HG02973 (cell line): ENCODE results near the gene ZDBF2.
"Not testable (repeated sequence)": the region's sequence is repeated elsewhere in the genome, so short reads cannot be mapped to it uniquely, and the experiment has no call there.

Experiments
- ATAC-seq: cut with Tn5 transposase; IDR thresholded peaks from one replicate; pipeline ENCODE4 v1.9.1; 2021; ENCODE audit warnings: moderate library complexity; ENCODE audit not compliant: unreplicated experiment

ZDBF2 gene

DNA sequence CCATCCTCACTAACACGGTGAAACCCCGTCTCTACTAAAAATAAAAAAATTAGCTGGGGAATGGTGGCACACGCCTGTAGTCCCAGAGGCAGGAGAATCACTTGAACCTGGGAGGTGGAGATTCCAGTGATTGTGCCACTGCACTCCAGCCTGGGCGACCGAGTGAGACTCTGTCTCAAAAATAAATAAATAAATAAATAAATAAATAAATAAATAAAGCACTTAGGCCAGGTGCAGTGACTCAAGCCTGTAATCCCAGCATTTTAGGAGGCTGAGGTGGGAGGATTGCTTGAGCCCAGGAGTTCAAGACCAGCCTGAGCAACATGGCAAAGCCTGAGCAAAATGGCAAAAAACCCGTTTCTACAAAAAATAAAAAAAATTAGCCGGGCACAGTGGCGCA lies 15.8 kb upstream of the ZDBF2 start:
- ATAC-seq, result not testable (repeated sequence)

DNA sequence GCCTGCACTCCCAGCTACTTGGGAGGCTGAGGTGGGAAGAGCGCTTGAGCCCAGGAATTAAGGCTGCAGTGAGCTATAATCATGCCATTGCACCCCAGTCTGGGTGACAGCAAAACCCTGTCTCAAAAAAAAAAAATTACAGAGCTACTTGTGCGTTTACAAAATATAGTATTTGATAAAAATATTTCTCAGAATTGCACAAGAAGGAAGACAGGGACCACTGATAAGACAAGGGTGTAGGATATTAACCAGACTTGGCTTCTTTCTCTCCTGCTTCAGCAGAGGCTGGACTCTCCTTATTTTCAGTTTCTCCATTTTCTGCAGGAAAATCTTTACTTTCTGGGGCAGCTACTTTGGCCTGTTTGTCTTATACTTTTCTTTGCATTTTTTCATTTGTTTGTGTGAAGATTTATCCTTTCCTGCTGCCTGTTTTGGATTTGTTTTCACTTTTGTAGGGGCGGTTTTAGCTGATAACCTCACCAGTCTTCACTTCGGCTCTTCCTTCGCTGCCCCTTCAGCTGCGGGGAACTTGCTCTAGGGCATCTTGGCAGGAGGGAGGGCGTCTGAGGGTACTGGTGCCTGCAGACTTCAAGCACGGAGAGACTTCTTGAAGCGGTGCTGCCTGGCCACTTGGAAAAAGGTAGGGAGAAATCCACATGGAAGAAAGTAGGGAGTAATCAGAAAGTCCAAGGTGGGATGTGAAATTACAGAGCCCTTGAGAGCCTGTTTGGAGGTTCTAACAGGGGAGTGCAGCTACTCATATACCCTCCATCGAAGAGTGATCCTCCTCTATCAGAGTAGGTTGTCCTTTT lies 14.9 kb upstream of the ZDBF2 start:
- no peak for ATAC-seq

DNA sequence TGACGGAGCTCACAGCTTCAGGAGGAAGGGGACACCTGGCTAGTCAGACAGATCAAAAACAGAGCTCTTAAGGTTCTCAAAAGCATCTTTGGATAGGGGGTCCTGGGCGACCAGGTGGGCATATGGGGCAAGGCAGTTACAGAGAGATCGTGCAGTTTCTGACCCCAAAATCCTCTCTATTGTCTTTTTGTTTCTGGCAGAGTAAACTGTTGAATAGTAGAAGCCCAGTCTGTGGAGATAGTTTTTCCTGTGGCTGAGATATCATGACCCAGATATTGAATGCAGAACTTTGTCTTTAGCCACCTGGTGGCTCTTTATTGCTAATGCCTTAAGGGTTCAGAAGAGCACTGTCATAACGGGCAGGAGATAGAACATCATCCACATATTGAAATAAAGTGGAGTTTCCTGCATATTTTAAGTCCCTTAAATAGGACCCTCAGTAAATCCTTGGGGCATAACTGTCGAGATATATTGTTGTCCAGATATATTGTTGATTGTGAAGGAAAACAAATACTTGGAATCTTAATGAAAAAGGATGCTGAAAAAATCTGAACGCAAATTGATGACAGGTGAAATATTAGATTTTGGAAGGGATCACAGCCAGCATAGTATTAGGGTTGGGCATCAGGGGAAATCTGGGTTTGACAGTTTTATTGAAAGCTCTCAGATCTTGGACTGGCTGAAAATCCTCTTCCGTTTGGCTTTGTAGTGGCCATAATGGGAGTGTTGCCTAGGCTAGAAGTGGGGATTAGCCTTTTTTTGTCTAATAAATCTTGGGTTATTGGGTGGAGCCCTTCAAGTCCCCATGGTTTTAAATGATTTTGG lies 14.1 kb upstream of the ZDBF2 start:
- ATAC-seq, result peak; percentile 73

DNA sequence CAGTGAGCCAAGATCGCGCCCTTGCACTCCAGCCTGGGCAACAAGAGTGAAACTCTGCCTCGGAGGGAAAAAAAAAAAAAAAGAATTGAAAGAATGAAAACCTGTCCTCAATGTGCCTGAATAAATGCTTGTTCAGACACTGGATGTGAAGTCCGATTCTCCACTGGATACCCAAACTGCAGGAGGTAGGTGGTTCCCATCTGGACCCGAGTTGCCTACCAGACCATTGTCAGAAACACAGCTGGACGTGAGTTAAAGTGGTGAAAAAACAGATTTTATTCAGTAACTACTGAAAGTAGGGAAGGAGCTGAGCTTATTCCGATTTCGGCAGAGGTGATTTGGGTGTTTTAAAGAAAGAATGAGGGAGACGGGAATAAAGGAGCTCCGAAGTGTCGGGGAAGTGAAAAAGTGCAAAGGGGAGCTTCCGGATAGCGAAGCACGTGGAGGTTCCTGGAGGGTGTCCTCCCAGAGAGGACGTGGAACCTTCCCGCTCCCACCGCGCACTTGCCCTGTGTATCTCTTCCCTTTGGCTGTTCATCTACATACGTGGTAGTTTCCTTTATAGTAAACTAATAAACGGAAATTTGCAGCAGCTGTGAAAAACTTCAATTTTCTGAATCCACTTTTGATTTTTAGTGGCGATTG lies 10.4 kb upstream of the ZDBF2 start:
- ATAC-seq, result no peak

DNA sequence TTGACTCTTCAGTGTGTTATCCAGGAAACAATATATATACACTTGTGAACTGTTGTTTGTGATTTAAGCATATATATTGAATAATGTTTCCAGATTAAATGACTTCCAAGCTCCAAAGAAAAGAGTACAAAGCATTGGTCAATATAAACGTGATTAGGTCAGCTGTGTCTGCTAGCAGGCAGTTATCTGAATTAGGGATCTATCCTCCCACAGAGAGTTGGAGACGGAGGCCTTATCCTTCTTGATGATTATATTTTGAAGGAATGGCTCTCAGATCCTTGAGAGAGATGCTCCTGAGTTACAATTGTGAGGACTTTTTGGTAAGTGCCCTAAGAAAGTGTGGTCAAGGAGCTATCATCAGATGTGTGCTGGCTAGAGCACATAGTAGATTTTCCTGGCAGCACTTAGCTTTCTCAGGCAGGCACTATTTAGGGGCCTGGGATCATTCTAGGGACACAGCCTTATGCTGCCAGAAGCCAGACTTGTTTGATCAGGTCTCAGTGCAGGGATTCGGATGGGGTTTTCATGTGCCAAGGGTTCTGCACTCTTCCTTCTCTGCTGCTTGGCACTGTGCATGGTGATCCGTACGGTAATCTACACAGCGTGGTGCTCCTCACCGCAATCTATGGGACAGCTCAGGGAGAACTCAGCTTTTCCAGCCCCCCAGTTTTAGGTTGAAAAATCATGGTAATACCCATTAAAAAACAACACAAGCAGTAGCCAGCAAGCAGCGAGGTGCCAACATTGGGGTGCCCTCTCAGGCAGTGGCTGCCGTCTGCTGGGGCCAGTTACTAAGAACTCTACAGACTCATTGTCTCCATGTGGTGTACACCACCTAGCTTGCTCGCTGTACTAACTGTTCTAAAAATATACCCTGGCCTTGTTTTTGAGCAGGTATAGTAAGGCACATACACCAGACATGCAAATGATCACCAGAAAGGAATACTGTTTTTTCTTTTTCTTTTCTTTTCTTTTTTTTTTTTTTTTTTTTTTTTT lies 8.0 kb upstream of the ZDBF2 start:
- no peak for ATAC-seq

DNA sequence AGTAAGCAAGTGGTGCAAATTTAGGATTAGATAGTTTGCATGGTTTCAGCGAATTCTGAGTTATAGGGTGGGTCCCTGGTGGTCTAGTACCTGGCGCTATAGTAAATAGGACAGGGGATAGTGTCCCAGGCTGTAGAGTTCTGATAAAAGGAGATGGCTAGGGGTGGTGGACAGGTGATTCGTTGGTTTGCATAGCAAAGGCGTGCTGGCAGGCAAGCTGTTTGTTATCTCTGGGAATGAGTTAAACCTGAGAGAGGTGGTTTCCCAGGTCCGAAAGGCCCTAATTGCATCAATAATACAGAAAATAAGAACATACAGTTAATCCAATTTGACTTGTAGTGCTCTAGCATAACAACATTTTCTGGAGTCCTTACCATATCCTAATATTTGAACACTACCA lies 6.9 kb upstream of the ZDBF2 start:
- no peak for ATAC-seq

DNA sequence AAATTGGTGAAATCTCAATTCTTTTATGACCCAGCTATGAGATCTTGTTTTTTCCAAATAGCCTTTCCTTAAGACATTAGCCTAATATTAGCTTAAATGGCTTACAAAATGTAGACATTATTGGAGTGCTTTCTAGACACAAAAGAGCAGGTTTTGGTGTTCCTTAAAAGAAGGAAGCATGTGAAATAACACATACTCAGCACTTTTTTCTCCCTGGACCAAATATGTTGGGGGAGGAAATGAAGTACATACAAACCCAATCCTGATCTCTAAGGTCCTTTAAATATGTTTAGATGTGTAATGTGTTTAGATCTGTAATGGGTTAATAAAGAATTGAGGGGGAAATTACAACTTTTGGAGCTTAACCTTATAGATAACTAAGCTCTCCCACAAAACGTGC lies 3.4 kb upstream of the ZDBF2 start:
- no peak for ATAC-seq

DNA sequence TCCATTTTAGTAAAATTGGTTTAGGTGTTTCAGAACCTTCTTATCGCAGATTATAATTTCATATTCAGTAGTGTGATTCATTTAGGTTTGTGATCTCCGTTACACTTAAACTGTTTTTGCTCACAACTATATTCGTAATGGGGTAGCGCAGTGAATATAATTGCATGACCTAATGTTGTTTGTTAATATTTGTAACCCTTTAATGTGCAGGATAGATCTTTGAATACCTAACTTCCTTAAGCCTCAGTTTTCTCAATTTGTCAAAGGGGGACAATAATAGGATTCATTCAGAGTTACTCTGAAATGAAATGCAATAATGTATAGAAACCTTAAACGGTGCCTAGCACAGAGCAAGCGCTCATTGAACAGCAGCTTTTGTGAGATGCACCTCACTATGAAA lies 558 bp upstream of the ZDBF2 start:
- ATAC-seq, result no peak

DNA sequence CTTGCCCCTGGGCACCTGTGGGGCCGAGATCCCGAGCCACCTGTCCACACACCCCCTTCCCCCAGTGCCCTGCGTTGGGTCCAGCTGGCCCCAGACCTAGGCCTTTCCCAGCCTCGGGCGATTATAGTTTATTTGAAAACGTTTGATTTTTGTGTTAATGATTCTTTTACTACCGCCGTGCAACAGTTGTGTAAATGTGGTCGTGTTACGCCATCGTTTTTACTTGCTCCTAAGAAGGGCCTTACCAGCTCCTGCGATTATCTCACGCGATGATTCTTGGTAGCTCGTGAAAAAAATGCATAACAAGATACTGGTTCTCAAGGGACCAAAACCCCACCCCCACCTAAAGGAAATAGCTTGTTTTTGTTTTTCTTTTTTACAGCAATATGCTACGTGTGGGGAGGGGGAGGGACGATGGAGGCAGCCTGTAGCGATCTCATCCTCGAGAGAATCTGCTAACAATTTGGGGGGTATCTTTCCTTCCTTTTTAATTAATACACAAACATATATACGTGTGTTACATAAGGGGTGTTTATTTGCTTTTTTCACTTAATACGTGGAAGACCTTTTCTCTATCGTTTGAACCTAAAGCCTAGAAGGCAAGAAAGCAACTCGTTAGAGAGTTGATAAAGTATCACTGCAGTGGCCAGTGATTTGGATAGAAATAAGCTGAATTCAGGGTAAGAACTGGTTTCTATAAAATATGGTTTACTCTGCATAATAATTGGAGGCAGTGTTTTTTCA lies 1.0 kb downstream of the ZDBF2 start:
- ATAC-seq, result peak; percentile 29

DNA sequence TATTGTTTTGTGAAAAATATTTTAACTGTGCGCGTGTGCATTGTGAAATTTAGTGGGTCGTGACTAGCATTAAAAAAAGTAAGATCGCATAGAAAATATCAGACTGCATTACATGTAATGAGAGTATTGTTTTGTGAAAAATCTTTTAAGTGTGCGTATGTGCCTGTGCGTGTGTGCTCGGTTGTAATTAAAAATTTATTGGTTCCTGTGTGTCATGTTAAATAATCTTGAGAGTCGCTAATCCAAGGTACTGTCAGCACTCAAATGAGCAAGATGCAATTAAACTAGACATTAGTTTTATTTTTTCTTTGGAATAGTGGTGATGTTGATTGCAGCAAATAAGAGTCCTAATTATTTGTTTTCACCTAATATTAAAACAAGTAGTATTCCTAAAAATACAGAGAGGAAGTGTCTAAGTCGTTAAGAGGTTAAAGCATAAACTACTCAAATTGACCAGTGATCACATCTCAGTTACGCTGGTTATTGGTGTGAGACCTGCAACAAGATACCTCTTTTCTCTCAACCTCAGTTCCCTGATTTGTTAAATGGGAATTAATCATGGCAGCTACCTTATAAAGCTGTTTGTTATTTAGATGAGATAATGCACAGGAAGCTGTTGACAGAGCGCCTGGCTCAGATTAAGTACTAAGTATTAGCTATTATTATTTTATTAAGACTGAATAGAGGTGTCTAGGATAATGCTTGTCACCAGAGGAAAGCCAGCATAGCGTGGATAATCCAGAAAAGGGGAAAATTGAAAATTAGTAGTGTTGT lies 1.9 kb downstream of the ZDBF2 start:
- no peak for ATAC-seq

DNA sequence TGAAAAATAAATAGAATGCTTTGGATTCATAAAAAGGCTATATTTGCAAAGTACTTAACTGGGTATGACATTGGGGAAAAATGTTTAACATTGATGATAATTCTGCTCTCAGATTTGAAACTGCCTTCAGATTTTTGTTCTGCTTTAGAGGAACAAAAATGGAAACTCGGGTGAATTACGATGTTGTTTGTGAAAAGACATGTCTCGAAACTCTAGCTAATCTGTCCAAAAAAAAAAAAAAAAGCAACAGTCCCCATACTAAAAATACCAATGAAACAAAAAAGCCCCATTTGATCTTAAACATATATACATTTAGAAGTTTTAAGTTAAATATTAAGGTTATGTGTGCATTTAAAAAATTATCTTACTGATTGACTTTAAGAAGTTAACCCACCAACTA lies 3.0 kb downstream of the ZDBF2 start:
- no peak for ATAC-seq

DNA sequence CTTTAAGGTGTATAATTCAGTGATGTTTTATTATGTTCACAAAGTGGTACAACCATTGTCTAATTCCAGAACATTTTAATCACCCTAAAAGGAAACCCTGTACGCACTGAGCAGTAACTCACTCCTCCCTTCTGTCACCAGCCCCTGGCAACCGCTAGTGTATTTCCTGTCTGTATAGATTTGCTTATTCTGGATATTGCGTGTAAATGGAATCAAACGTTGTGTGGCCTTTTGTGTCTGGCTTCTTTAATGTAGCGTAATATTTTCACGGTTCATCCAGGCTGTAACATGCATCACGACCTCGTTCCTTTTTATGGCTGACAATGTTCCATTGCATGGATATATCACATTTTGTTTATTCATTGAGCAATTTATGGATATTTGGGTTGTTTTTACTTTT lies 8.3 kb downstream of the ZDBF2 start:
- ATAC-seq, result no peak

DNA sequence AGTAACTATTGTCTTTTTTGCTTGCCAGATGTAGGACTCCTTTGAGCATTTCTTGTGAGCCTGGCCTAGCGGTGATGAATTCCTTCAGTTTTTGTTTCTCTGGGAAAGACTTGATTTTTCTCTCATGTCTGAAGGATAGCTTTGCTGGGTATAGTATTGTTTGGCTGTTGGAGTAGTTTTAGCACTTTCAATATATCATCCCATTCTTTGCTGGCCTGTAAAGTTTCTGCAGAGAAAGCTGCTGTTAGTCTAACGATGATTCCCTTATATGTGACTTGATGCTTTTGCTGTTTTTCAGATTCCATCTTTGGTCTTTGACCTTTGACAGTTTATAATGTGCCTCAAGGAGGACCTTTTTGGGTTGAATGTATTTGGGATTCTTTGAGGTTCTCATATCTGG lies 12.7 kb downstream of the ZDBF2 start:
- ATAC-seq, result no peak

DNA sequence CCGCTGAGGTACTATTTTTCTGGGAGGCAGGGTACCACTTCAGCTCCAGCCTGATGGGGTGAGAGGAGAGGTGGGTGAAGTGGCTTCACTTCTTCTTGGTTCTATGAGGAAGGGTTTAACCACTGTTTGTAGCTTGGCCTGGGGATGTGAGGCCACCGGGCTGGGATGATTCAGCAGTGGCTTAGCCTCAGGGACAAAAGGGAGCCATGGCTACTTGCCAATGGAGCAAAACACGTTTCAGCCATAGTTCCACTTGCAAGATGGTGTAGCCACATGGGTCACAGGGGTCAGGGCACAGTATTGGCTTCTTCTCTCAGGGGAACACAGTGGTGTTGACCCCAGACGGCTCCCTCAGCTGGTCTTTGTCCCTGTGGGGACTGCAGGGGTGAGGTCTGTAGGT lies 14.9 kb downstream of the ZDBF2 start:
- ATAC-seq, result no peak

DNA sequence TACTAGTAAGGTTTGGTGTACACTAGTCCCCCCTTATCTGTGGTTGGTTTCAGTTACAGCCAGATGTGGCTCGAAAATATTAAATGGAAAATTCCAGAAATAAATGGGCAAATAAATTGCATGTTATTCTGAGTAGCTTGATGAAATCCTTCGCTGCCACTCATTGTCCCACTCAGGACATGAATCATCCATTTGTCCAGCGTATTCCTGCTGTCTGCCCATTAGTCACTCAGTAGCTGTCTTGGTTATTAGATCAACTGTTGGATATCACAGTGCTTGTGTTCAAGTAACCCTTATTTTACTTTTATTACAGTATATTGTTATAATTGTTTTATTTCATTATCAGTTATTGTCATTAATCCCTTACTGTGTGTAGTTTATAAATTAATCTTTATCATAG lies 21.7 kb downstream of the ZDBF2 start:
- ATAC-seq, result no peak

DNA sequence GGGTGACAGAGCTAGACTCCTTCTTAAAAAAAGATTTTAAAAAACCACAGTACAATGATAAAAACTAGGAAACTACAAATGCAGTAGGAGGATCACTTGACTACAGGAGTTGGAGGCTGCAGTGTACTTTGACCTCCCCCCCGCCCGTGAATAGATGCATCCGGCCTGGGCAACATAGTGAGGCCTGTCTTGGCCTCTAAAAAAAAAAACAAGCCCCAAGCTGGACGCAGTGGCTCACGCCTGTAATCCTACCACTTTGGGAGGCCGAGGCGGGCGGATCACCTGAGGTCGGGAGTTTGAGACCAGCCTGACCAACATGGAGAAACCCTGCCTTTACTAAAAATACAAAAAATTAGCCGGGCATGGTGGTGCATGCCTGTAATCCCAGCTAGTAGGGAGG lies 25.1 kb downstream of the ZDBF2 start:
- not testable (repeated sequence) for ATAC-seq

DNA sequence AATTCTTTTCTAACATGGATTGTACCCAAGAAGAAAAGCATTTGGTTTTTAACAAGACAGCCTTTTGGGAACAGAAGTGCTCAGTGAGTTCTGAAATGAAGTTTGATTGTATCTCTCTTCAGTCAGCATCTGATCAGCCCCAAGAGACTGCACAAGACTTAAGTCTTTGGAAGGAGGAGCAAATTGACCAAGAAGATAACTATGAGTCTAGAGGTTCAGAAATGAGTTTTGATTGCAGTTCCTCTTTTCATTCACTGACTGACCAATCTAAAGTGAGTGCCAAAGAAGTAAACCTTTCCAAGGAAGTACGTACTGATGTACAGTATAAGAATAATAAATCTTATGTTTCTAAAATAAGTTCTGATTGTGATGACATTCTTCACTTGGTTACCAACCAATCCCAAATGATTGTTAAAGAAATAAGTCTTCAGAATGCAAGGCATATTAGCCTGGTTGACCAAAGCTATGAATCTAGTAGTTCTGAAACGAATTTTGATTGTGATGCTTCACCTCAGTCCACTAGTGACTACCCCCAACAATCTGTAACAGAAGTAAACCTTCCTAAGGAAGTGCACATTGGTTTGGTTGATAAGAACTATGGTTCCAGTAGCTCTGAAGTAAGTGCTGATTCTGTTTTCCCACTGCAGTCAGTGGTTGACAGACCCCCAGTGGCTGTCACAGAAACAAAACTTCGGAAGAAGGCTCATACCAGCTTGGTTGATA lies 31.2 kb downstream of the ZDBF2 start:
- peak; percentile 59 for ATAC-seq

DNA sequence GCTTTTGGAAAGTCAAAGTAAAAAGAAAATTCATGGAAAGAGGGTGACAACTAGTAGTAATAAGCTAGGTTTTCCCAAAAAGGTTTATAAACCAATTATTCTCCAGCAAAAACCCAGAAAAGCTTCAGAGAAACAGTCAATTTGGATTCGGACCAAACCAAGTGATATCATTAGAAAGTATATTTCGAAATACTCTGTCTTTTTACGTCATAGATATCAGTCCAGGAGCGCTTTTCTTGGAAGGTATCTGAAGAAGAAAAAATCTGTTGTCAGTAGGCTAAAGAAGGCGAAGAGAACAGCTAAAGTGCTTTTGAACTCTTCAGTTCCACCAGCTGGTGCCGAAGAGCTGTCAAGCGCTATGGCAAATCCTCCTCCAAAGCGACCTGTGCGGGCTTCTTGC lies 36.6 kb downstream of the ZDBF2 start:
- no peak for ATAC-seq

DNA sequence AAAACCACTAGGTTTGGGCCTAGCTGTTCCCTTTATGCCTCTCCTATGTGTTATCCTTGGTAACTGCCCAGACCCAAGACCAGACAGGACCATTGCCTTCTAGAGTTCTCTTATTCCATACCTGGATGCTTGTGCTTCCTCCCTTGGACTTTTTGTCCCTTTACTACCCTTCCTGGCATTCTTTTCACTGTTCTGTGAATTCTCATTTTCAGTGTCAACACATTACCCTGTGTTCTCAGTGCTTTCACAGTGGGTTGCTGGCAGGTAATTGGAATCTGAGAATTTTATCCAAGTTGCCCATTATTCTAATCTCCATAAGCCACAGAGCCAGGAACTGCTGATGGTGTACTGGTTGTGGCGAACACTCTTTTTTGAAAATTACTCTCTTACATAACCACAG lies 41.7 kb downstream of the ZDBF2 start:
- ATAC-seq, result no peak
